BJ (cell line): ENCODE results near the gene TRIM38. TPM values are rescaled to one million over a fixed set of nuclear protein-coding genes. Genes with fewer than 3 reads are reported as not detected.

ENCODE experiments used
- CTCF ChIA-PET: fragments of 350-600 bp; formaldehyde crosslinking; extraction: SDS; loops from one replicate; lab custom pipeline; 2021; ENCODE audit warnings: antibody characterized with exemption, inconsistent platforms; lab: Yijun Ruan, JAX
- POLR2A ChIA-PET: fragments of 300-600 bp; sonication (Branson Sonifier 250); formaldehyde crosslinking; extraction: SDS; loops from one replicate; lab custom pipeline; 2021; ENCODE audit warnings: antibody characterized with exemption; lab: Charles Lee
- DNase-seq: peaks from one replicate; pipeline ENCODE4 v3.0.0-alpha.2; 2011; ENCODE audit warnings: low read depth
- H3K27me3 ChIP-seq: 2 replicates; pipeline ENCODE4 v1.6.0; 2011; ENCODE audit warnings: low read length; ENCODE audit not compliant: control insufficient read depth, insufficient read depth
- H3K36me3 ChIP-seq: 2 replicates; pipeline ENCODE4 v1.5.1; 2011; ENCODE audit warnings: low read length; ENCODE audit not compliant: control insufficient read depth, insufficient read depth
- H3K4me3 ChIP-seq: 2 replicates; pipeline ENCODE4 v1.5.1; 2011; ENCODE audit warnings: low read depth, mild to moderate bottlenecking, control low read depth, low read length
- CTCF ChIP-seq: IDR thresholded peaks from 2 replicates; pipeline ENCODE4 v1.5.1; 2011; ENCODE audit warnings: low read depth, mild to moderate bottlenecking, control low read depth, inconsistent platforms, low read length, moderate library complexity; ENCODE audit not compliant: insufficient read depth
- polyA plus RNA-seq: library from polyadenylated mRNA; depleted of rRNA; stranded (reverse); fragments of >200 nt; gene quantifications from 2 replicates; pipeline ENCODE4 v1.2.3, GENCODE V29; 2011

The TRIM38 gene
- polyA plus RNA-seq, 1 experiment: 4.7 TPM

GRCh38 chr6:26028212-26028745 is 65.7 kb downstream of the TRIM38 start:
- no peak for DNase-seq
- Histone ChIP-seq H3K4me3 (no peak overlapping the region), H3K36me3 (no peaks in the 10 kb centered on the region), H3K27me3 (no peaks in the 10 kb centered on the region)
- TF ChIP-seq CTCF: no peak
- ChIA-PET POLR2A (interaction anchor here (1.0 kb wide), 1 partner anchor 16 kb away, joined by 3 read pairs; a partner anchor contains a TSS), CTCF (interaction anchor here (1.0 to 2.3 kb wide), 2 partner anchors 18 to 70 kb away, joined by 3 to 8 read pairs; no protein-coding TSS in a partner anchor)

GRCh38 chr6:26028746-26029569 is 66.4 kb downstream of the TRIM38 start:
- no peak for TF ChIP-seq CTCF
- no peak for DNase-seq
- Histone ChIP-seq H3K4me3 (no peak overlapping the region), H3K36me3 (no peaks in the 10 kb centered on the region), H3K27me3 (no peaks in the 10 kb centered on the region)
- POLR2A ChIA-PET: no interaction called here
- CTCF ChIA-PET: interaction anchor here (4.5 kb wide), 1 partner anchor 7 kb away, joined by 22 read pairs; a partner anchor contains a TSS

GRCh38 chr6:26029570-26029856 is 66.9 kb downstream of the TRIM38 start:
- H3K27me3 ChIP-seq: no peaks in the 10 kb centered on the region
- no peaks in the 10 kb centered on the region for H3K36me3 ChIP-seq
- no peak for DNase-seq
- H3K4me3 ChIP-seq: no peak overlapping the region
- POLR2A ChIA-PET: no interaction called here
- CTCF ChIA-PET: interaction anchor here (1.6 to 4.5 kb wide), 2 partner anchors 8 to 12 kb away, joined by 6 to 22 read pairs; a partner anchor contains a TSS
- TF ChIP-seq CTCF: no peak

GRCh38 chr6:26029857-26030653 is 67.5 kb downstream of the TRIM38 start:
- Histone ChIP-seq H3K27me3 (no peaks in the 10 kb centered on the region), H3K4me3 (no peak overlapping the region), H3K36me3 (no peaks in the 10 kb centered on the region)
- CTCF ChIA-PET: interaction anchor here (1.6 to 4.5 kb wide), 2 partner anchors 8 to 12 kb away, joined by 6 to 22 read pairs; a partner anchor contains a TSS
- POLR2A ChIA-PET: interaction anchor here (0.7 kb wide), 1 partner anchor 169 kb away, joined by 3 read pairs; a partner anchor contains a TSS
- no peak for DNase-seq
- no peak for TF ChIP-seq CTCF
